Measurements from ENCODE around the gene JAKMIP1. TPM values are rescaled to one million over a fixed set of nuclear protein-coding genes. Genes with fewer than 3 reads are reported as not detected.

Gene JAKMIP1
- total RNA-seq, 1 donor from 2014 or later: 5.5 TPM

DNA sequence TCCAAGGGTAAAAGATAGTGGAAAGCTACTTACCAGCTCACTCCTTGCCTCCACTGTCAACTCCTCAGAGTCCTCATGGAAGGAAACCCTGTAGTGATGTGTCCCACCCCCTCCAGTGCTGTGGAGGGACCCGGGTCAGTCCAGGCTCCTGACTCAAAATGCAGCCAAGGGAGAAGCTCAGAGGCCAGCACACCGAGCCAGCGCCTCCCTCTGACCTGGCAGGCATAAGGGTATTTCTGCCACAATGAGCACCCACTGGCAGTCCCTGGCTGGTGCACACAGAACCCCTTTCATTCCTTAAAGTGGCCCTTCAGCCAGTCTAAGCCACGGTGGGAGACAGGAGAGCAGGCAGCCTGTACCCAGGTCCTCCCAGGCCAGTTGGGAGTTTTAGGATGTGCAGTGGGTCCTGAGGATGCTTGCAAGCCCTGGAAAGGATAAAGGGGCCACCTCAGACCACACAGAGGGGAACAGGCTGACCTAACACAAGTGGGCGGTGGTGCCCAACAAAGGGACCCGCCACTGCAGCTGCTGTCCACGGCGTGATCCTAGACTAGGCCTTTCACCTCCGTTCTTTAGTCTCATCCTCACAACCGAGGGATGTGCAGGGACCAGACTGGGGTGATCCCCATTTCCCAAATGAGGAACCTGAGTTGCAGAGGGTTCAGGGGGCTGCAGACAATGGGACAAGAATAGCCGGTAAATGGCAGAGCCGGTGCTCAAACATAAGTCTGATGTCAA, 5.7 kb downstream of the JAKMIP1 start:
- Histone ChIP-seq H3K27me3 (peaks cover 19% of the 10 kb centered on the region), H3K79me2 (ENCODE audit: low read depth) (no peaks in the 10 kb centered on the region), H3K27ac (no peak overlapping the region), H2AFZ (replicated peaks) (no peak overlapping the region), H3K4me1 (peaks cover 26% of the 10 kb centered on the region), H4K20me1 (ENCODE audit: low read depth) (peaks cover 22% of the 10 kb centered on the region), H3K9ac (no peak overlapping the region), H3F3A (ENCODE audit: low read depth) (peaks cover 17% of the 10 kb centered on the region), H3K4me2 (no peak overlapping the region), H3K4me3 (no peak overlapping the region), H3K36me3 (no peaks in the 10 kb centered on the region), H3K9me3 (ENCODE audit: low read depth) (no peaks in the 10 kb centered on the region)
- Mint-ChIP-seq H3K27ac (no peak overlapping the region), H3K36me3 (no peaks in the 10 kb centered on the region), H3K9me3 (no peaks in the 10 kb centered on the region), H3K27me3 (ENCODE audit: insufficient read depth, low read depth) (peaks cover 30% of the 10 kb centered on the region), H3K4me1 (peaks cover 4% of the 10 kb centered on the region), H3K4me3 (no peak overlapping the region)
- TF ChIP-seq EZH2 (IDR thresholded peaks at IDR 0.05): no peak
- TF ChIP-seq, protein P1, sequence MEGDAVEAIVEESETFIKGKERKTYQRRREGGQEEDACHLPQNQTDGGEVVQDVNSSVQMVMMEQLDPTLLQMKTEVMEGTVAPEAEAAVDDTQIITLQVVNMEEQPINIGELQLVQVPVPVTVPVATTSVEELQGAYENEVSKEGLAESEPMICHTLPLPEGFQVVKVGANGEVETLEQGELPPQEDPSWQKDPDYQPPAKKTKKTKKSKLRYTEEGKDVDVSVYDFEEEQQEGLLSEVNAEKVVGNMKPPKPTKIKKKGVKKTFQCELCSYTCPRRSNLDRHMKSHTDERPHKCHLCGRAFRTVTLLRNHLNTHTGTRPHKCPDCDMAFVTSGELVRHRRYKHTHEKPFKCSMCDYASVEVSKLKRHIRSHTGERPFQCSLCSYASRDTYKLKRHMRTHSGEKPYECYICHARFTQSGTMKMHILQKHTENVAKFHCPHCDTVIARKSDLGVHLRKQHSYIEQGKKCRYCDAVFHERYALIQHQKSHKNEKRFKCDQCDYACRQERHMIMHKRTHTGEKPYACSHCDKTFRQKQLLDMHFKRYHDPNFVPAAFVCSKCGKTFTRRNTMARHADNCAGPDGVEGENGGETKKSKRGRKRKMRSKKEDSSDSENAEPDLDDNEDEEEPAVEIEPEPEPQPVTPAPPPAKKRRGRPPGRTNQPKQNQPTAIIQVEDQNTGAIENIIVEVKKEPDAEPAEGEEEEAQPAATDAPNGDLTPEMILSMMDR (IDR thresholded peaks at IDR 0.05): no peak
- no peak for TF ChIP-seq EZH2phosphoT487 (IDR thresholded peaks at IDR 0.05)
- no peak for DNase-seq (ENCODE audit: low spot score)

DNA sequence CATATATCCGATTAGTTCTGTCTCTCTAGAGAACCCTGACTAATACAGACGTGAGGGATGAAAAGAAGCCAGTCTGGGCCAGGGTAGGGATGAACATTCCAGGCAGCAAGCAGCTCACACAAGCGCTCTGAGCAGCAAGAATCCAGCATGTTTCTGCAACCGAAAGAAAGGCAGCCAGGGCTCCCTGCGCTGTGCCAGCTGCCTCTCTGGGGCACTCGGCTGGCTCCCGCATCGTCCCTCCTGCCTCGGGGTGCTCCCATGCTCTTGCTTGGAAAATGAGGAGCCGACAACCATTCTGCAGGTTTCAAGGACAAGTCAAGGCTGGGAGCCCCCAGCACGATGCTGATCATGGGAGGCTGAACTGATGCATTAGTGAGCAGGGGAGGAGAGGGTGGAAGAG, 7.0 kb downstream of the JAKMIP1 start:
- H4K20me1 ChIP-seq (ENCODE audit: low read depth): peaks cover 20% of the 10 kb centered on the region
- no peaks in the 10 kb centered on the region for H3K36me3 ChIP-seq
- no peak for TF ChIP-seq EZH2 (IDR thresholded peaks at IDR 0.05)
- TF ChIP-seq, protein P1 (IDR thresholded peaks at IDR 0.05): no peak
- no peak for TF ChIP-seq EZH2phosphoT487 (IDR thresholded peaks at IDR 0.05)
- no peaks in the 10 kb centered on the region for H3K79me2 ChIP-seq (ENCODE audit: low read depth)
- H2AFZ ChIP-seq (replicated peaks): no peak overlapping the region
- peaks cover 7% of the 10 kb centered on the region for H3K27me3 ChIP-seq
- no peaks in the 10 kb centered on the region for H3K9me3 ChIP-seq (ENCODE audit: low read depth)
- DNase-seq (ENCODE audit: low spot score): no peak
- no peak overlapping the region for H3K4me3 Mint-ChIP-seq
- peaks cover 23% of the 10 kb centered on the region for H3K27me3 Mint-ChIP-seq (ENCODE audit: insufficient read depth, low read depth)
- H3K9ac ChIP-seq: no peak overlapping the region
- H3F3A ChIP-seq (ENCODE audit: low read depth): peaks cover 14% of the 10 kb centered on the region
- H3K27ac ChIP-seq: no peak overlapping the region
- H3K36me3 Mint-ChIP-seq: no peaks in the 10 kb centered on the region
- H3K4me1 ChIP-seq: peaks cover 28% of the 10 kb centered on the region
- H3K27ac Mint-ChIP-seq: no peak overlapping the region
- H3K4me3 ChIP-seq: no peak overlapping the region
- no peaks in the 10 kb centered on the region for H3K9me3 Mint-ChIP-seq
- no peaks in the 10 kb centered on the region for H3K4me1 Mint-ChIP-seq
- H3K4me2 ChIP-seq: no peak overlapping the region

GRCh38 chr4:6192245-6192644, 8.1 kb downstream of the JAKMIP1 start:
- no peak overlapping the region for H3K4me3 Mint-ChIP-seq
- Histone ChIP-seq H3K79me2 (ENCODE audit: low read depth) (no peaks in the 10 kb centered on the region), H3K9me3 (ENCODE audit: low read depth) (no peaks in the 10 kb centered on the region), H3K27ac (no peak overlapping the region), H3K27me3 (no peaks in the 10 kb centered on the region), H3K4me1 (peaks cover 28% of the 10 kb centered on the region), H2AFZ (replicated peaks) (no peak overlapping the region), H4K20me1 (ENCODE audit: low read depth) (peaks cover 10% of the 10 kb centered on the region), H3K36me3 (no peaks in the 10 kb centered on the region), H3K4me2 (no peak overlapping the region), H3K9ac (no peak overlapping the region), H3F3A (ENCODE audit: low read depth) (peaks cover 12% of the 10 kb centered on the region), H3K4me3 (no peak overlapping the region)
- TF ChIP-seq EZH2 (IDR thresholded peaks at IDR 0.05): no peak
- no peak for TF ChIP-seq EZH2phosphoT487 (IDR thresholded peaks at IDR 0.05)
- TF ChIP-seq, protein P1 (IDR thresholded peaks at IDR 0.05): no peak
- no peaks in the 10 kb centered on the region for H3K4me1 Mint-ChIP-seq
- no peaks in the 10 kb centered on the region for H3K36me3 Mint-ChIP-seq
- no peak for DNase-seq (ENCODE audit: low spot score)
- no peak overlapping the region for H3K27ac Mint-ChIP-seq
- no peaks in the 10 kb centered on the region for H3K9me3 Mint-ChIP-seq
- peaks cover 13% of the 10 kb centered on the region for H3K27me3 Mint-ChIP-seq (ENCODE audit: insufficient read depth, low read depth)

Data from neural progenitor cell (in vitro differentiated cells).